Fibroblast of lung (primary cell): ENCODE data around the gene SAA1. TPM values are rescaled to one million over a fixed set of nuclear protein-coding genes. Genes with fewer than 3 reads are reported as not detected.

Source experiments
- DNase-seq, 2 donors: peaks; one replicate each; pipeline versions ENCODE4 v3.0.0 to v3.0.0-alpha.2; 2010; ENCODE audit warnings: low read depth in 2 of 2
- H2AFZ ChIP-seq: 2 replicates; pipeline ENCODE4 v1.5.1; 2012; ENCODE audit warnings: low read length, control low read depth, inconsistent platforms
- H3K27ac ChIP-seq: 2 replicates; pipeline ENCODE4 v1.5.1; 2011; ENCODE audit warnings: low read length, control low read depth; ENCODE audit not compliant: insufficient read depth
- H3K27me3 ChIP-seq: 2 replicates; pipeline ENCODE4 v1.5.1; 2011; ENCODE audit warnings: mild to moderate bottlenecking, low read length; ENCODE audit not compliant: control insufficient read depth, insufficient read depth
- H3K36me3 ChIP-seq: 2 replicates; pipeline ENCODE4 v1.5.1; 2011; ENCODE audit warnings: low read length; ENCODE audit not compliant: control insufficient read depth, insufficient read depth
- H3K4me1 ChIP-seq: 2 replicates; pipeline ENCODE4 v1.5.1; 2011; ENCODE audit warnings: low read length; ENCODE audit not compliant: control insufficient read depth, insufficient read depth; ENCODE audit errors: extremely low read depth
- H3K4me2 ChIP-seq: 2 replicates; pipeline ENCODE4 v1.5.1; 2011; ENCODE audit warnings: low read length, control low read depth; ENCODE audit not compliant: insufficient read depth; ENCODE audit errors: extremely low read depth
- H3K4me3 ChIP-seq, 4 experiments: fragments of 200-600 bp in 1 of 4; sonication (generic) in 1 of 4; replicated peaks in 1 of 4; 2 replicates each; pipeline ENCODE4 v1.5.1; 2011 to 2016; ENCODE audit warnings: low read length in 4 of 4, low read depth in 3 of 4, mild to moderate bottlenecking in 3 of 4, control low read depth in 2 of 4, inconsistent platforms in 1 of 4, mixed read lengths in 1 of 4; ENCODE audit not compliant: insufficient read depth in 1 of 4; ENCODE audit errors: control extremely low read depth in 1 of 4
- H3K79me2 ChIP-seq: 2 replicates; pipeline ENCODE4 v1.5.1; 2012; ENCODE audit warnings: mild to moderate bottlenecking, low read length, inconsistent platforms; ENCODE audit not compliant: control insufficient read depth, insufficient read depth
- H3K9ac ChIP-seq: 2 replicates; pipeline ENCODE4 v1.5.1; 2011; ENCODE audit warnings: mild to moderate bottlenecking, low read length, control low read depth; ENCODE audit not compliant: insufficient read depth
- H3K9me3 ChIP-seq: 2 replicates; pipeline ENCODE4 v1.5.1; 2012; ENCODE audit warnings: low read depth, low read length; ENCODE audit not compliant: control insufficient read depth, insufficient read depth
- H4K20me1 ChIP-seq: 2 replicates; pipeline ENCODE4 v1.5.1; 2011; ENCODE audit warnings: low read length; ENCODE audit not compliant: control insufficient read depth, insufficient read depth; ENCODE audit errors: extremely low read depth
- EZH2 ChIP-seq: IDR thresholded peaks from 2 replicates; pipeline ENCODE4 v1.5.1; 2012; ENCODE audit warnings: low read length, control low read depth, mild to moderate bottlenecking; ENCODE audit errors: missing control alignments
- polyA plus RNA-seq, 2 donors: library from polyadenylated mRNA; depleted of rRNA in 1 of 2; stranded (reverse) in 1 of 2; unstranded in 1 of 2; fragments of >200 nt; gene quantifications; 2 replicates each; pipeline ENCODE4 v1.2.1, GENCODE V29; 2011 to 2012; ENCODE audit warnings: missing spikeins in 1 of 2
- total RNA-seq: library from RNA; depleted of rRNA; stranded (reverse); fragments of >200 nt; gene quantifications from 2 replicates; pipeline ENCODE4 v1.2.1, GENCODE V29; 2014
- TF ChIP-seq, protein P1 (sequence below), 2 donors: IDR thresholded peaks in 1 of 2; conservative IDR thresholded peaks in 1 of 2; 1 replicate in 1 of 2; 2 replicates in 1 of 2; pipeline ENCODE4 v1.5.1; 2011 to 2012; ENCODE audit warnings: low read length in 2 of 2, control low read depth in 1 of 2, inconsistent platforms in 1 of 2, low read depth in 1 of 2, mild to moderate bottlenecking in 1 of 2

The SAA1 gene
- total and polyA plus RNA-seq, 2 donors (not counting 1 experiment from before 2014, with no cell fraction given), result not detected

DNA sequence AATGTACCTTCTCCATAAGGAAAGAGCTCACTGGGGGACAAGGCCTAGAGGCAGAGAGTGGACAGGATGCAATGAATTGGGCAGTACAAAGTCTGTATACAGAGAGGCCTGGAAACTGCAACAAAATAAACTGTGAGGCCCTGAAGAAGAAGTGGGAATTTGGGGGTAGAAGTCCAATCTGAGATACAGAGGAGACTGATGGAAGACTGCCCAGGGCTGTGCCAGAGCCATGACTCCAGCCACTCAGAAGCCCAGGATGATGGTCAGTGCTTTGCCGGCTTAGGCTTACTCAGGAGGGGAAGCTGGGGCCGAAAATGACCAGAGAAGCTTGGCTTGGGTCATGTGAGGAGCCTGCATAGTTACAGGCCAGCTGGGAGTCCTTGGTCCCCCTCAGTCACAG is 35.2 kb upstream of the SAA1 start:
- H3K4me2 ChIP-seq, result no peak overlapping the region
- no peaks in the 10 kb centered on the region for H4K20me1 ChIP-seq

DNA sequence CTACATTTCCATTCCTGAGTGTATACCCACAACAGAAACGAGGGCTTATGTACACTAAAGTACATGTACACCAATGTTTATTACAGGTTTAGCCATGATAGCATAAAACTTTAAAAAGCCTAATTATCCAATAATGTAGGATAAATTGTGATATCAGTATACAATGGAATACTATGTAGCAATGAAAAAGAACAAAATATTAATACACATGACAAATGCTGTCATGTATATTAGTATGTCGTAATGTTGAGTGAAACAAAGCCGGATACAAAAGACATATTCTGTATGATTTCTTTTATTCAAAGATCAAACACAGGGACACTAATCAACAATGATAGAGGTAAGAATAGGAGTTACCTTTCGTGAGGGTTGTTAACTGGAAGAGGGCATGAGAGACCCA is 32.2 kb upstream of the SAA1 start:
- no peak for DNase-seq
- TF ChIP-seq EZH2, result no peak
- TF ChIP-seq, protein P1, sequence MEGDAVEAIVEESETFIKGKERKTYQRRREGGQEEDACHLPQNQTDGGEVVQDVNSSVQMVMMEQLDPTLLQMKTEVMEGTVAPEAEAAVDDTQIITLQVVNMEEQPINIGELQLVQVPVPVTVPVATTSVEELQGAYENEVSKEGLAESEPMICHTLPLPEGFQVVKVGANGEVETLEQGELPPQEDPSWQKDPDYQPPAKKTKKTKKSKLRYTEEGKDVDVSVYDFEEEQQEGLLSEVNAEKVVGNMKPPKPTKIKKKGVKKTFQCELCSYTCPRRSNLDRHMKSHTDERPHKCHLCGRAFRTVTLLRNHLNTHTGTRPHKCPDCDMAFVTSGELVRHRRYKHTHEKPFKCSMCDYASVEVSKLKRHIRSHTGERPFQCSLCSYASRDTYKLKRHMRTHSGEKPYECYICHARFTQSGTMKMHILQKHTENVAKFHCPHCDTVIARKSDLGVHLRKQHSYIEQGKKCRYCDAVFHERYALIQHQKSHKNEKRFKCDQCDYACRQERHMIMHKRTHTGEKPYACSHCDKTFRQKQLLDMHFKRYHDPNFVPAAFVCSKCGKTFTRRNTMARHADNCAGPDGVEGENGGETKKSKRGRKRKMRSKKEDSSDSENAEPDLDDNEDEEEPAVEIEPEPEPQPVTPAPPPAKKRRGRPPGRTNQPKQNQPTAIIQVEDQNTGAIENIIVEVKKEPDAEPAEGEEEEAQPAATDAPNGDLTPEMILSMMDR (conservative IDR thresholded peaks at IDR 0.05 in 1 of 2, IDR thresholded peaks at IDR 0.05 in 1 of 2; ENCODE audit: low read depth in 1 of 2, low read length in 2 of 2), result no peak
- Histone ChIP-seq H3K79me2 (no peaks in the 10 kb centered on the region), H3K36me3 (no peaks in the 10 kb centered on the region), H3K4me3 (no peak overlapping the region), H3K4me2 (no peak overlapping the region), H4K20me1 (no peaks in the 10 kb centered on the region), H3K27ac (no peak overlapping the region), H3K9ac (no peak overlapping the region), H3K27me3 (peaks cover 4% of the 10 kb centered on the region), H3K4me1 (no peaks in the 10 kb centered on the region), H2AFZ (no peak overlapping the region), H3K9me3 (no peaks in the 10 kb centered on the region)

More for the DNA sequence above, 35.2 kb upstream of the SAA1 start:
- Histone ChIP-seq H2AFZ (no peak overlapping the region), H3K27me3 (no peaks in the 10 kb centered on the region), H3K9me3 (no peaks in the 10 kb centered on the region), H3K79me2 (no peaks in the 10 kb centered on the region), H3K27ac (no peak overlapping the region), H3K9ac (no peak overlapping the region), H3K4me1 (no peaks in the 10 kb centered on the region), H3K36me3 (no peaks in the 10 kb centered on the region), H3K4me3 (no peak overlapping the region)
- TF ChIP-seq, protein P1 (conservative IDR thresholded peaks at IDR 0.05 in 1 of 2, IDR thresholded peaks at IDR 0.05 in 1 of 2; ENCODE audit: low read depth in 1 of 2, low read length in 2 of 2), result no peak
- TF ChIP-seq EZH2, result no peak
- no peak for DNase-seq

DNA sequence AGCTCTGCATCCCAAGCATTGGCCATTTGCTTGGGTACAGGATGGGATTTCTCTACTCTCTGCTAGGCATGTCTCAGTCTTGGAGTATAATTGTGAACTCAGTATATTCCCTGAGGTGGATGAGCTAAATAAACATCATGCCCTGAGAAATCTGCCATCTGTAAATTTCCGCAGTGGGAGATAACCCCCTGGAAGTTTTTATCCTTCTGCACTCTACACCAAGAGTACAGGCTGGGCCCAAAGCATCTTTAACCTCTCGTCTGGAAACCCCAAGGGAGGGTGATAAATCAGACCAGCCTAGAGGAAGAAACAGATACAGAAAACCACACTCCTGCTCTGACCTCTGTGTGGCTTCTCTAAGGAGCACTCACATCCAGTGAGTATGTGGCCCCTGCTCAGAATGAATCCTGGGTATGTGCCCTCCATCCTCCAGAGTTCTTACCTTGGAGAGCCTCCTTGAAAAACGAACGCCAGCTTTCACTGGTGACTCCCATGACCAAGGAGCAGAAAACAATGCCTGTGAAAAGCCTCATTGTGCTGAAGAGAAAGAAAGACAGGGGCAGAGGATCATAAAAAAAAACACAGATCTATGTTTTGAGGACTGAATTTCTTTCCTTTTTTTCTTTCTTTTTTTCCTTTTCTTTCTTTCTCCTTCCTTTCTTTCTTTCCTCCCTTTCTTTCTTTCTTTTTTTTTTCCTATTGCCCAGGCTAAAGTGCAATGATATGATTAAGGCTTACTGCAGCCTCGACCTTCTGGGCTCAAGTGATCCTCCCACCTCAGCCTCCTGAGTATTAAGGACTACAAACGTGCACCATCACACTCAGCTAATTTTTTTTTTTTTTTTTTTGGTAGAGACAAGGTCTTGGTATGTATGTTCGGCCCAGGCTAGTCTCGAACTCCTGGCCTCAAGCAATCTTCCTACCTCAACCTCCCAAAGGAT is 30.4 kb upstream of the SAA1 start:
- Histone ChIP-seq H3K9ac (no peak overlapping the region), H3K4me3 (no peak overlapping the region), H3K36me3 (no peaks in the 10 kb centered on the region), H3K9me3 (no peaks in the 10 kb centered on the region), H3K27me3 (peaks cover 4% of the 10 kb centered on the region), H4K20me1 (no peaks in the 10 kb centered on the region), H3K79me2 (no peaks in the 10 kb centered on the region), H3K4me2 (no peak overlapping the region), H3K4me1 (no peaks in the 10 kb centered on the region), H3K27ac (no peak overlapping the region), H2AFZ (no peak overlapping the region)
- DNase-seq, result no peak
- TF ChIP-seq EZH2, result no peak
- TF ChIP-seq, protein P1 (conservative IDR thresholded peaks at IDR 0.05 in 1 of 2, IDR thresholded peaks at IDR 0.05 in 1 of 2; ENCODE audit: low read depth in 1 of 2, low read length in 2 of 2), result no peak
